ENCODE measurements around the gene KCNK18. TPM values are rescaled to one million over a fixed set of nuclear protein-coding genes. Genes with fewer than 3 reads are reported as not detected.
"Not testable (repeated sequence)": the region's sequence is repeated elsewhere in the genome, so short reads cannot be mapped to it uniquely, and the experiment has no call there.

The KCNK18 gene
- total RNA-seq, 1 donor from 2014 or later, result not detected

DNA sequence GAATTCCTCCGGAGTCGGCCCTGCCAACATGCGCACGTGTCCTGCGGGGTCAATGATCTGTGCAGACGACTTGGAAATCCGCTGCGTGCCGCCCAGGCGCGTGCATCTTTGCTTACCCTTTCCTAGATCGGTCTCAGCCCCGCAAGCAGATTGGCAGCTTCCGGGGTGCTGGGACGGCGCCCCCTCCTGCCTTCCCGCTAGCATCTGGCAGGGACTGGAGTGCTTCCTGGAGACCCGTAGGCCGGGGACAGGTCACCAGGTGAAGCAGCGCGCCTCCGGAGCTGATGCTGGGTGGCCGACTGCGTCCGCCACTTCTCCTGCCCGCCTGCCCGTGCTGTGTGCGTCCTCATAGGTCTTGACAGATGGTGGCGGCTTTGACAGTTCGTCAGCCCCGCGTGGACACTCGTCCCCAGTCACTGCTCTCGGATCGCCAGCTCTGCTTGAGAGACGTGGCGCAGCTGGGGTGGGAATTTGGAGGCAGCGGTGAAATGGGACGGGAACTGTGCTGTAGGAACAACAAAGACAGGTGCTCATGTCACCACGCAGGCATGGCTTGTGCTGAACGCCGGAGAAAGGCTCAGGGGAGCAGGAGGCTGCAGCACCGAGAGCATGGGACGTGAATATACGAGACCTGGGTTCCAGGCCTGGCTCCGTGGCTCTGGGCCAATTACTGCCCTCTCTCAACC lies 21.9 kb upstream of the KCNK18 start:
- no peaks in the 10 kb centered on the region for H3K9me3 ChIP-seq
- no peak overlapping the region for H3K27ac ChIP-seq
- peaks cover 12% of the 10 kb centered on the region for H3K4me1 ChIP-seq
- peak; percentile 70 for DNase-seq
- peak; percentile 8 for TF ChIP-seq CTCF (IDR thresholded peaks at IDR 0.05)
- intact Hi-C loops (cut with DNase I), result loop anchor here (10.0 kb wide), 1 partner anchor 381 kb away; no protein-coding TSS in a partner anchor
- peak; percentile 45 for ATAC-seq
- no peaks in the 10 kb centered on the region for H3K36me3 ChIP-seq
- H3K27me3 ChIP-seq, result peaks cover 48% of the 10 kb centered on the region
- peak overlapping the region; percentile 47 for H3K4me3 ChIP-seq

GRCh38 chr10:117175901-117176534 lies 21.3 kb upstream of the KCNK18 start:
- Histone ChIP-seq H3K27me3 (peaks cover 48% of the 10 kb centered on the region), H3K4me3 (peak overlapping the region; percentile 47), H3K4me1 (peaks cover 12% of the 10 kb centered on the region), H3K9me3 (no peaks in the 10 kb centered on the region), H3K27ac (no peak overlapping the region), H3K36me3 (no peaks in the 10 kb centered on the region)
- intact Hi-C loops (cut with DNase I), result loop anchor here (10.0 kb wide), 1 partner anchor 381 kb away; no protein-coding TSS in a partner anchor
- DNase-seq (peak; percentile 80), ATAC-seq (peak; percentile 81)
- peak; percentile 76 for TF ChIP-seq CTCF (IDR thresholded peaks at IDR 0.05)

DNA sequence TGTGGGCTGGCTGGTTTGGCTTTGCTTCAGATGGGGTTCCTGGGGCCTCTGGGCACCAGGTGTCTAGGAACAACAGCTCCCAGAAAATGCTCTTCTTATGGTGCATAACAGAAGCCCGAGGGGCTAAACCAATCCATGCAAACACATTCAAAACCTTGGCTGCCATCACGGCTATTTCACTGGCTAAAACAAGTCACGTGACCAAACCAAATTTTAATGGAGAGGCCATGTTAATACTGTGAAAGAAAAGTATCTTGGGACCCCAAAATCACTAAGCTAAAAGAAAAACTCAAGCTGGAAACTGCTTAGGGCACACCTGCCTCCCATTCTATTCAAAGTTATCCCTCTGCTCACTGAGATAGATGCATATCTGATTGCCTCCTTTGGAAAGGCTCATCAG lies 19.1 kb upstream of the KCNK18 start:
- ATAC-seq (no peak), DNase-seq (no peak)
- H3K27ac ChIP-seq, result no peak overlapping the region
- TF ChIP-seq CTCF (IDR thresholded peaks at IDR 0.05), result no peak
- peaks cover 12% of the 10 kb centered on the region for H3K4me1 ChIP-seq
- H3K4me3 ChIP-seq, result no peak overlapping the region
- peaks cover 31% of the 10 kb centered on the region for H3K27me3 ChIP-seq
- H3K9me3 ChIP-seq, result no peaks in the 10 kb centered on the region
- H3K36me3 ChIP-seq, result no peaks in the 10 kb centered on the region
- intact Hi-C loops (cut with DNase I), result loop anchor here (10.0 kb wide), 1 partner anchor 383 kb away; no protein-coding TSS in a partner anchor

DNA sequence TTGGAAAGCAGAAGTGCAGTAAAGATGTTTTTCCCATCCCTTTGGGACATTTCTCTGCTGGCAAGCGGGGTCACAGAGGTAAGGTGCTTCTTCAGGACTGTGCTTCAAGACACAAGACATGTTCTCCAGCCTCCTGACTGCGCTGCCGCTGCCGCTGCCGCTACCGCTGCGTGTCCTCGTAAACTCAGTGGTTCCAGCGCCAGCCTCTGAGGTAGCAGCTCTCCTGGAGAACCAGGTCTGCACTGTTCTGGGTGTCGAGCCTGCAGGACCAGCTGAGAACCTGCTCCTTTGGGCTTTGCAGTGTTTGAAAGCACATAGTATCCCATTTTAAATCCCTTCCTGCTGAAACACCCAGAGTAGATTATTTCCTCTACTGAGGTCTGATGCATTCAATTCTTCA lies 13.0 kb upstream of the KCNK18 start:
- intact Hi-C loops (cut with DNase I), result no loop called here
- H3K27ac ChIP-seq, result no peak overlapping the region
- no peak for ATAC-seq
- H3K36me3 ChIP-seq, result no peaks in the 10 kb centered on the region
- no peak for DNase-seq
- H3K4me1 ChIP-seq, result no peaks in the 10 kb centered on the region
- H3K9me3 ChIP-seq, result no peaks in the 10 kb centered on the region
- H3K27me3 ChIP-seq, result peaks cover 17% of the 10 kb centered on the region
- no peak overlapping the region for H3K4me3 ChIP-seq
- no peak for TF ChIP-seq CTCF (IDR thresholded peaks at IDR 0.05)

DNA sequence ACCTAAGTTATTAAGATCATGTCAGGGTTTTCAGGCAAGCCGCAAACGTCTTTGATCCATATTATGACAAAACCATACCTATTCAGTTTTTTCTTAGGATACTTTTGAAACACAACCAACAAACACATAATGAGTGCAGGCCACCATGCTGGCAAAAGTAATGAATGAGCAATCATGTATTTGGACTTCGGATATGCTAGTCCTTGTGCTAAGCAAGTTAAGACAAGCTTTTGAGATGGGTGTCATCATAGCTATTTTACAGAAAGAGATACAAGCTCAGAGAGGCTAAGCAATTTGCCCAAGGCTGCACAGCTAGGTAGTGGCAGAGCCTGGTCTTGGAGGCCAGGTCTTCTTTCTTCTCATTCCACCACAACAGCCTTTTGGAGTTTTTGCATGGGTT lies 12.5 kb upstream of the KCNK18 start:
- intact Hi-C loops (cut with DNase I), result no loop called here
- TF ChIP-seq CTCF (IDR thresholded peaks at IDR 0.05), result no peak
- H3K4me3 ChIP-seq, result no peak overlapping the region
- no peaks in the 10 kb centered on the region for H3K9me3 ChIP-seq
- H3K4me1 ChIP-seq, result no peaks in the 10 kb centered on the region
- ATAC-seq (no peak), DNase-seq (no peak)
- no peaks in the 10 kb centered on the region for H3K36me3 ChIP-seq
- H3K27me3 ChIP-seq, result peaks cover 17% of the 10 kb centered on the region
- H3K27ac ChIP-seq, result no peak overlapping the region

DNA sequence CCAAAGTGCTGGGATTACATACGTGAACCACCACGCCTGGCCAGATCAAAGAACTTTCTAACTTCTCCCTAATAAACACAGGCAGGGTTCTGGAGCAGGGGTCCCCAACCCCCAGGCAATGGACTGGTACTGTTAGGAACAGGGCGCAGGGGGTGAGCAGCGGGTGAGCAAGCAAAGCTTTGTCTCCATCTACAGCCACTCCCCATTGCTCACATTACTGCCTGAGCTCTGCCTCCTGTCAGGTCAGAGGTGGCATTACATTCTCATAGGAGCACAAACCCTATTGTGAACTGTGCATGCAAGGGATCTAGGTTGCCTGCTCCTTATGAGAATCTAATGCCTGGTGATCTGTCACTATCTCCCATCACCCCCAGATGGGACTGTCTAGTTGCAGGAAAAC lies 11.5 kb upstream of the KCNK18 start:
- intact Hi-C loops (cut with DNase I); H3K9me3 ChIP-seq; H3K27me3 ChIP-seq; ATAC-seq; H3K36me3 ChIP-seq; DNase-seq; H3K4me3 ChIP-seq; H3K27ac ChIP-seq; H3K4me1 ChIP-seq: not testable (repeated sequence)
